CD4-positive, alpha-beta memory T cell (primary cell): ENCODE results near the gene NEMP2. TPM values are rescaled to one million over a fixed set of nuclear protein-coding genes. Genes with fewer than 3 reads are reported as not detected.

Experiments used
- CTCF ChIA-PET: fragments of 350-600 bp; sonication (Branson Sonifier 250); formaldehyde crosslinking; loops from one replicate; lab custom pipeline; 2021; ENCODE audit warnings: inconsistent platforms; ENCODE audit not compliant: partially characterized antibody; lab: Charles Lee
- POLR2A ChIA-PET: fragments of 350-600 bp; sonication (Branson Sonifier 250); formaldehyde crosslinking; loops from one replicate; lab custom pipeline; 2021; ENCODE audit not compliant: partially characterized antibody; lab: Charles Lee
- DNase-seq, 5 donors: peaks; one replicate each; pipeline versions ENCODE4 v3.0.0 to v3.0.0-alpha.2; 2020 to 2022; ENCODE audit warnings: mixed read lengths in 1 of 5
- H3K27ac ChIP-seq: one replicate; pipeline ENCODE4 v1.7.0; 2013; ENCODE audit warnings: low read depth, low read length
- H3K27me3 ChIP-seq: 2 replicates; pipeline ENCODE4 v1.7.0; 2013; ENCODE audit warnings: mild to moderate bottlenecking, low read length, moderate library complexity; ENCODE audit not compliant: insufficient read depth
- H3K36me3 ChIP-seq: 2 replicates; pipeline ENCODE4 v1.7.0; 2013; ENCODE audit warnings: mild to moderate bottlenecking, low read length, moderate library complexity; ENCODE audit not compliant: insufficient read depth
- H3K4me1 ChIP-seq: 2 replicates; pipeline ENCODE4 v1.7.0; 2013; ENCODE audit warnings: mild to moderate bottlenecking, low read length, moderate library complexity; ENCODE audit not compliant: insufficient read depth
- H3K4me3 ChIP-seq, 2 donors: one replicate each; pipeline ENCODE4 v1.7.0; 2013; ENCODE audit warnings: low read length in 2 of 2, mild to moderate bottlenecking in 1 of 2
- H3K9me3 ChIP-seq, 2 donors: one replicate each; pipeline ENCODE4 v1.7.0; 2013; ENCODE audit warnings: low read length in 2 of 2, control low read depth in 1 of 2; ENCODE audit not compliant: control insufficient read depth in 1 of 2
- H3K27ac Mint-ChIP-seq, 7 donors: one replicate each; pipeline ENCODE4 v1.8.0; 2020 to 2021; ENCODE audit warnings: mixed read lengths in 7 of 7, mild to moderate bottlenecking in 6 of 7, inconsistent platforms in 3 of 7, moderate library complexity in 3 of 7
- H3K27me3 Mint-ChIP-seq, 2 donors: one replicate each; pipeline ENCODE4 v1.8.0; 2020 to 2021; ENCODE audit warnings: mixed read lengths in 2 of 2
- H3K36me3 Mint-ChIP-seq, 2 donors: one replicate each; pipeline ENCODE4 v1.8.0; 2020 to 2021; ENCODE audit warnings: mixed read lengths in 2 of 2, inconsistent platforms in 1 of 2, mild to moderate bottlenecking in 1 of 2
- H3K4me1 Mint-ChIP-seq, 4 donors: one replicate each; pipeline ENCODE4 v1.8.0; 2020 to 2021; ENCODE audit warnings: mixed read lengths in 4 of 4, mild to moderate bottlenecking in 1 of 4
- H3K4me3 Mint-ChIP-seq, 8 donors: one replicate each; pipeline ENCODE4 v1.8.0; 2020 to 2021; ENCODE audit warnings: mixed read lengths in 8 of 8, mild to moderate bottlenecking in 7 of 8, moderate library complexity in 6 of 8, inconsistent platforms in 3 of 8
- H3K9me3 Mint-ChIP-seq, 8 donors: one replicate each; pipeline ENCODE4 v1.8.0; 2020 to 2021; ENCODE audit warnings: mixed read lengths in 8 of 8, mild to moderate bottlenecking in 5 of 8, inconsistent platforms in 3 of 8, moderate library complexity in 1 of 8
- intact Hi-C: fragments of 100-400 bp; cut with micrococcal nuclease; formaldehyde crosslinking; loops from one replicate; pipeline ENCODE4 v1.15.1; 2023
- polyA plus RNA-seq, 2 donors: library from polyadenylated mRNA; unstranded; fragments of 300-500 nt; fragmentation: Illumina TruSeq; gene quantifications; one replicate each; pipeline ENCODE4 v1.2.3, GENCODE V29; 2021
- total RNA-seq, 2 experiments: library from RNA; stranded (reverse); gene quantifications; one replicate each; pipeline ENCODE4 v1.2.3, GENCODE V29; 2021

Gene NEMP2
- total and polyA plus RNA-seq, 4 experiments from 2014 or later = 10.9 to 21.2 (median 16.3) TPM

DNA sequence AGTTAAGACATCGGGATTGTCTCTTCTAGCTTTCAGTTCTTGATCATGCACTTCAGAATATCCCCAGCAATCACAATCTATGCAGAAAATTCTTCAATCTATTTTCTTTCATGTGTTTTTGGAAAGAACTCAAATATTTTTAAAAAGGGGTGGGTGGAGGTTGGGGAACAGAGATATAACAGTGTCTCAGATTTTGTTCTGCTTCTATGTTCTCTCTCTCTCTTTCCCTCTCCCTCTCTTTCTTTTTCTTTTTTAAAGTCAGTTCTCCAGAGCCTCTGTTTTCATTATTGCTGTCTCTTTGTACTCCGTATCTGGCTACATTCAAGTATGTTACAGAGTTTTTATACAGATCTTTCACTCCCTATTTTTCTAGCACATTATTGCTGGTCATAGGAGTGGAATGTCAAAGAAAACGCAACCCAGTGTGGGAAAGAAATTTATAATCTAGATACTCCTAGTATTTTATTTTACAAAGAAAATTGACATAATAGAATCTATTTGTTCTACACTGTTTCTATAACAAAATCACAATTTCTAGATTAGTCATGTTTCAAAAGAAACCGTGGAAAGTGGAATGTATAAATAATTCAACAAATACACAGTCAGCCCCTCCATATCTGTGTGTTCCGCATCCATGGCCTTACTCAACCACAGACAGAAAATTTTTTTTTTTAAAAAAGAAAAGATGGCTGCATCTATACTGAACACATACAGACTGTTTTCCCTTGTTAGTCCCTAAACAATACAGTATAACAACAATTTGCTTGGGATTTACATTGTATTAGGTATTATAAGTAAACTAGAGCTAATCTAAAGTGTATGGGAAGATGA lies 11.2 kb upstream of the NEMP2 start:
- Histone ChIP-seq H3K4me1 (no peaks in the 10 kb centered on the region), H3K27ac (no peak overlapping the region), H3K36me3 (no peaks in the 10 kb centered on the region), H3K4me3 (no peak overlapping the region), H3K27me3 (no peaks in the 10 kb centered on the region), H3K9me3 (no peaks in the 10 kb centered on the region)
- peaks cover 0 to 27% (median 22%) of the 10 kb centered on the region in 8 donors for H3K9me3 Mint-ChIP-seq
- CTCF ChIA-PET = no interaction called here
- no peak overlapping the region for H3K27ac Mint-ChIP-seq
- intact Hi-C loops = no loop called here
- H3K4me1 Mint-ChIP-seq = no peaks in the 10 kb centered on the region
- peaks cover 14 to 18% of the 10 kb centered on the region in 2 donors for H3K36me3 Mint-ChIP-seq
- H3K4me3 Mint-ChIP-seq = no peak overlapping the region
- no peaks in the 10 kb centered on the region for H3K27me3 Mint-ChIP-seq
- POLR2A ChIA-PET = interaction anchor here (1.3 kb wide), 1 partner anchor 13 kb away, joined by 5 read pairs; no protein-coding TSS in a partner anchor
- DNase-seq = no peak

DNA sequence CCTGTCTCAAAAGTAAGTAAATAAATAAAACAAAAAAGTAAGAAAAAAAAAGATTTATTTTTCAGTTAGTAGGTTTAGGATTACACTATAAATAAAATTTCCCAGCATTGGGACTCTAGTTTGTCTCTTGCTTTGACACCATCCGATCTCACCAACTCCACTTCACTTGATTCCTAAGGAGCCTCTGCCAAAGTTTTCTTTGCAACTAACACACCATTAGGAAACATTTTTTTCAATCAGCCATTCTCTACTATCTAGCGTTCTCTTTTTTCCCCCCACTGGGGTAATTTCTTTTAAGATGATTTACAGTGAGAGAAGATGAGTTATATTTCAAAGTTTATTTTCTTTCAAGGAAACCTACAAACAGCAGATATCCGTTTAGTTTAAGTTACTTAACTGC lies 10.6 kb upstream of the NEMP2 start:
- peaks cover 0 to 34% (median 29%) of the 10 kb centered on the region in 8 donors for H3K9me3 Mint-ChIP-seq
- POLR2A ChIA-PET = interaction anchor here (1.0 kb wide), 1 partner anchor 11 kb away, joined by 4 read pairs; the partner anchor contains the start of gene NEMP2
- Histone ChIP-seq H3K9me3 (peaks cover 0 to 4% of the 10 kb centered on the region in 2 donors), H3K36me3 (no peaks in the 10 kb centered on the region), H3K27ac (no peak overlapping the region), H3K27me3 (no peaks in the 10 kb centered on the region), H3K4me3 (no peak overlapping the region), H3K4me1 (no peaks in the 10 kb centered on the region)
- no peak overlapping the region for H3K4me3 Mint-ChIP-seq
- intact Hi-C loops = no loop called here
- H3K4me1 Mint-ChIP-seq = no peaks in the 10 kb centered on the region
- no peaks in the 10 kb centered on the region for H3K27me3 Mint-ChIP-seq
- DNase-seq = no peak
- no peak overlapping the region for H3K27ac Mint-ChIP-seq
- CTCF ChIA-PET = no interaction called here
- H3K36me3 Mint-ChIP-seq = peaks cover 19 to 23% of the 10 kb centered on the region in 2 donors

DNA sequence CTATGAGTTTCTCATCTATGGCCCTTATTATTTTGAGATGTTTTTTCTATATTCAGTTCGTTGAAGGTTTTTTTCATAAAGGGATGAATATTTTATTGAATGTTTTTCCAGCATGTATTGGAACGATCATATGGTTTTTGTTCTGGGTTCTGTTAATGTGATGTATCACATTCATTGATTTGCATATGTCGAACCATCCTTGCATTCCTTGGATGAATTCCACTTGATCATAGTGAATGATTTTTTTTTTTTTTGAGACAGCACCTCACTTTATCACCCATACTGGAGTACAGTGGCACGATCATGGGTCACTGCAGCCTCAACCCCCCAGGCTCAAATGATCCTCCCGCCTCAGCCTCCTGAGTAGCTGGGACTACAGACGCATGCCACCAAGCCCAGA lies 5.5 kb upstream of the NEMP2 start:
- peaks cover 12 to 20% (median 19%) of the 10 kb centered on the region in 4 donors for H3K4me1 Mint-ChIP-seq
- intact Hi-C loops = no loop called here
- H3K9me3 Mint-ChIP-seq = peaks cover 0 to 66% (median 45%) of the 10 kb centered on the region in 8 donors
- Histone ChIP-seq H3K36me3 (no peaks in the 10 kb centered on the region), H3K27ac (no peak overlapping the region), H3K27me3 (no peaks in the 10 kb centered on the region), H3K4me3 (no peak overlapping the region), H3K4me1 (peaks cover 6% of the 10 kb centered on the region), H3K9me3 (peaks cover 0 to 10% of the 10 kb centered on the region in 2 donors)
- peaks cover 37 to 38% of the 10 kb centered on the region in 2 donors for H3K36me3 Mint-ChIP-seq
- ChIA-PET CTCF (no interaction called here), POLR2A (no interaction called here)
- no peaks in the 10 kb centered on the region for H3K27me3 Mint-ChIP-seq
- no peak for DNase-seq
- no peak overlapping the region for H3K4me3 Mint-ChIP-seq
- H3K27ac Mint-ChIP-seq = peak overlapping the region in 1 of 7 donors; percentile 25

DNA sequence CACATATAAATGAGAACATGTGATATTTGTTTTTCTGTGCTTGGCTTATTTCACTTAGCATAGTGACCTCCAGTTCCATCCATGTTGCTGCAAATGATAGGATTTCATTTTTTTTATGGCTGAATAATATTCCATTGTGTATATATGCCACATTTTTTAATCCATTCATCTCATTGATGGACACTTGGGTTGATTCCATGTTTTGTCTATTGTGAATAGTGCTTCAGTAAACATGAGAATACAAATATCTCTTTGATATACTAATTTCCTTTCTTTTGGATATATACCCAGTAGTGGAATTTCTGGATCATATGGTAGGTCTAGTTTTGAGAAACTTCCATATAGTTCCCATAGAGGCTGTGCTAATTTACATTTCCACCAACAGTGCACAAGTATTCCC lies 3.7 kb upstream of the NEMP2 start:
- ChIA-PET CTCF (interaction anchor here (1.5 kb wide), 1 partner anchor 58 kb away, joined by 3 read pairs; no protein-coding TSS in a partner anchor), POLR2A (no interaction called here)
- H3K27me3 ChIP-seq = no peaks in the 10 kb centered on the region
- no peaks in the 10 kb centered on the region for H3K36me3 ChIP-seq
- no peak for DNase-seq
- Mint-ChIP-seq H3K36me3 (peaks cover 37 to 44% of the 10 kb centered on the region in 2 donors), H3K9me3 (peaks cover 0 to 62% (median 45%) of the 10 kb centered on the region in 8 donors), H3K4me3 (no peak overlapping the region), H3K27me3 (no peaks in the 10 kb centered on the region), H3K4me1 (peaks cover 20 to 31% (median 27%) of the 10 kb centered on the region in 4 donors), H3K27ac (peak overlapping the region in 5 of 7 donors; percentile 20 to 88 (median 77))
- H3K4me1 ChIP-seq = peaks cover 11% of the 10 kb centered on the region
- peaks cover 0 to 10% of the 10 kb centered on the region in 2 donors for H3K9me3 ChIP-seq
- intact Hi-C loops = loop anchor here (10.0 kb wide), 1 partner anchor 753 kb away; the partner anchor contains the start of genes ORMDL1 and PMS1
- no peak overlapping the region for H3K27ac ChIP-seq
- no peak overlapping the region for H3K4me3 ChIP-seq

DNA sequence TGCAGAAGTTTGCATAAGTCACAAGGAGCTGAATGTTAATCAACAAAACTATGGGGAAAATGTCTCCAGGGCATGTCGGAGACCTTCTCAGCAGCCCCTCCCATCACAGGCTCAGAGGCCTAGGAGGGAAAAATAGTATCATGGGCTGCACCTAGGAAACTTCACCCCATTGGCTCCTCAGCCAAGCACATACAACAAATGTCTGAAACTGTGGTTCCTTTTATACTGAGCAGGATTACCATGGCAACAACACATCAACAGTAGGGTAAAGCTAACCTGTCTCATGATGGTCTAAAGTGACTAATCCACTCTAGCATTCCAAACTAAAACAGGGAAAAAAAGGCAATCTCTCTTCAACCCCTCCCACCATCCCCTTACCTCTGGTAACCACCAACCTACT lies 3.2 kb upstream of the NEMP2 start:
- peak overlapping the region; percentile 8 to 88 (median 61) for H3K27ac Mint-ChIP-seq
- H3K36me3 ChIP-seq = no peaks in the 10 kb centered on the region
- no peak overlapping the region for H3K4me3 ChIP-seq
- intact Hi-C loops = loop anchor here (10.0 kb wide), 1 partner anchor 753 kb away; the partner anchor contains the start of genes ORMDL1 and PMS1
- H3K36me3 Mint-ChIP-seq = peaks cover 37 to 43% of the 10 kb centered on the region in 2 donors
- no peak overlapping the region for H3K27ac ChIP-seq
- peaks cover 0 to 10% of the 10 kb centered on the region in 2 donors for H3K9me3 ChIP-seq
- H3K4me1 ChIP-seq = peaks cover 15% of the 10 kb centered on the region
- peak in 4 of 5 donors; percentile 29 to 62 (median 45) for DNase-seq
- H3K9me3 Mint-ChIP-seq = peaks cover 0 to 59% (median 43%) of the 10 kb centered on the region in 8 donors
- no peaks in the 10 kb centered on the region for H3K27me3 Mint-ChIP-seq
- H3K4me3 Mint-ChIP-seq = no peak overlapping the region
- CTCF ChIA-PET = interaction anchor here (1.5 kb wide), 1 partner anchor 58 kb away, joined by 3 read pairs; no protein-coding TSS in a partner anchor
- POLR2A ChIA-PET = interaction anchor here (1.1 kb wide), 1 partner anchor 13 kb away, joined by 3 read pairs; no protein-coding TSS in a partner anchor
- peaks cover 22 to 35% (median 31%) of the 10 kb centered on the region in 4 donors for H3K4me1 Mint-ChIP-seq
- no peaks in the 10 kb centered on the region for H3K27me3 ChIP-seq

DNA sequence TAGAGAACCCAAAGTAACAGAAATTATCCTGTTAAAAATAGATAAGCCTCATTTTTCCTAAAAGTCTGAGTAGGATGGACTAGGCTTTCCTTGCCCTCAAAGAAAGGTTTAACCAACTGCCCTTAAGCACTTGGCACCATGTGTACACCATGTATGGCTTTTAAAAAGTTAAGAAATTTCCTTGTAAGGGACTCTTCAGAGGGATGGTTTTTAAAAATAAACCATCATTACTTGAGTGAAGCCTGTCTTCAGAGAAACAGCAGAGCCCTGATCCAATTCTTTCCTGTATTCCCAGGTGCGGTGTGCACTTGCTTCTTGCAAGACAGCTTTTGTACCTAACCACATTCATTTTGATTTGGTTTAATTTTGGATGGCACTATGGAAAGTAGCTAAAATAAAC lies 1.1 kb upstream of the NEMP2 start:
- peak overlapping the region; percentile 42 for H3K27ac ChIP-seq
- H3K4me3 Mint-ChIP-seq = peak overlapping the region; percentile 37 to 94 (median 76)
- DNase-seq = no peak
- H3K4me1 Mint-ChIP-seq = peaks cover 33 to 56% (median 44%) of the 10 kb centered on the region in 4 donors
- CTCF ChIA-PET = no interaction called here
- H3K4me1 ChIP-seq = peaks cover 35% of the 10 kb centered on the region
- H3K36me3 ChIP-seq = no peaks in the 10 kb centered on the region
- H3K9me3 ChIP-seq = peaks cover 0 to 10% of the 10 kb centered on the region in 2 donors
- intact Hi-C loops = loop anchor here (10.0 kb wide), 1 partner anchor 751 kb away; the partner anchor contains the start of genes ORMDL1 and PMS1
- POLR2A ChIA-PET = interaction anchor here (1.1 to 3.4 kb wide), 3 partner anchors 113 to 128 kb away, joined by 5 to 20 read pairs (median 11); partner anchors contain the start of gene NAB1
- no peak overlapping the region for H3K4me3 ChIP-seq
- no peaks in the 10 kb centered on the region for H3K27me3 Mint-ChIP-seq
- H3K27me3 ChIP-seq = no peaks in the 10 kb centered on the region
- H3K36me3 Mint-ChIP-seq = peaks cover 21 to 29% of the 10 kb centered on the region in 2 donors
- H3K27ac Mint-ChIP-seq = peak overlapping the region; percentile 31 to 99 (median 79)
- peaks cover 0 to 37% (median 22%) of the 10 kb centered on the region in 8 donors for H3K9me3 Mint-ChIP-seq
